Right lobe of liver (tissue), 6 donors: ENCODE measurements around the gene MRPS14. TPM values are rescaled to one million over a fixed set of nuclear protein-coding genes. Genes with fewer than 3 reads are reported as not detected.

Experiments used
- ATAC-seq, 4 donors: fragments of 200-7000 bp; cut with Tn5 transposase; one replicate each; pipeline ENCODE4 v1.9.1; 2020; ENCODE audit warnings: mild to moderate bottlenecking in 4 of 4, moderate library complexity in 4 of 4
- DNase-seq, 3 donors: peaks; one replicate each; pipeline ENCODE4 v3.0.0-alpha.2; 2020
- H3K27ac ChIP-seq, 3 donors: fragments of 200-600 bp; one replicate each; pipeline ENCODE4 v1.8.0; 2022
- H3K27me3 ChIP-seq, 2 donors: fragments of 200-600 bp; one replicate each; pipeline ENCODE4 v1.8.0; 2022
- H3K36me3 ChIP-seq, 4 donors: fragments of 200-600 bp; sonication (generic) in 1 of 4; one replicate each; pipeline versions ENCODE4 v1.5.1 to v1.8.0; 2017 to 2022; ENCODE audit warnings: control low read depth in 1 of 4
- H3K4me1 ChIP-seq, 4 donors: fragments of 200-600 bp; sonication (generic) in 1 of 4; one replicate each; pipeline versions ENCODE4 v1.5.1 to v1.8.0; 2017 to 2022; ENCODE audit warnings: control low read depth in 1 of 4
- H3K4me3 ChIP-seq, 3 donors: fragments of 200-600 bp; one replicate each; pipeline ENCODE4 v1.8.0; 2022
- H3K9me3 ChIP-seq, 4 donors: fragments of 200-600 bp; sonication (generic) in 1 of 4; one replicate each; pipeline versions ENCODE4 v1.5.1 to v1.8.0; 2017 to 2022; ENCODE audit warnings: control low read depth in 1 of 4
- POLR2A ChIP-seq: fragments of 450-650 bp; IDR thresholded peaks from one replicate; pipeline ENCODE4 v1.6.1; 2017; ENCODE audit warnings: antibody characterized with exemption, mild to moderate bottlenecking
- WGBS: methylation state at CpG from one replicate; pipeline ENCODE4 v1.1.6; 2018; ENCODE audit warnings: low coverage, low lambda C conversion rate; ENCODE audit not compliant: insufficient coverage; ENCODE audit errors: missing lambda C conversion rate; 5-methylcytosine and 5-hydroxymethylcytosine counted together
- intact Hi-C, 2 donors: fragments of 100-400 bp; cut with DNase I; formaldehyde crosslinking; loops; one replicate each; pipeline versions ENCODE4 v1.11.2 to v1.14.1; 2022
- total RNA-seq, 6 experiments: library from RNA; depleted of rRNA in 2 of 6; stranded (reverse); fragments of >200 nt in 2 of 6; fragmentation: NEBNext Ultra II Directional in 3 of 6; extraction: Animal tissue kit (Norgen Biotek cat#: 25700) in 3 of 6; gene quantifications; one replicate each; pipeline versions ENCODE4 v1.1.0 to v1.2.4, GENCODE V29; 2016 to 2023
- TF ChIP-seq, protein P1 (sequence below), 4 donors: fragments of 200-600 bp in 3 of 4; fragments of 450-650 bp in 1 of 4; IDR thresholded peaks; one replicate each; pipeline versions ENCODE4 v1.5.1 to v1.8.0; 2016 to 2022; ENCODE audit warnings: antibody characterized with exemption in 4 of 4, mild to moderate bottlenecking in 2 of 4
- donor health status: DM: no; HTN: yes; CAD: no.
- donor health status: DM: no; HTN: no; CAD: no.
- donor health status: DM: no; HTN: no; CAD: no.
- donor health status: DM: no; HTN: yes; CAD: no.
- donor health status: DM: no; HTN: yes; CAD: no.

Gene MRPS14
- total RNA-seq, 6 experiments from 2014 or later, result 9.4 to 22.8 (median 18.8) TPM

DNA sequence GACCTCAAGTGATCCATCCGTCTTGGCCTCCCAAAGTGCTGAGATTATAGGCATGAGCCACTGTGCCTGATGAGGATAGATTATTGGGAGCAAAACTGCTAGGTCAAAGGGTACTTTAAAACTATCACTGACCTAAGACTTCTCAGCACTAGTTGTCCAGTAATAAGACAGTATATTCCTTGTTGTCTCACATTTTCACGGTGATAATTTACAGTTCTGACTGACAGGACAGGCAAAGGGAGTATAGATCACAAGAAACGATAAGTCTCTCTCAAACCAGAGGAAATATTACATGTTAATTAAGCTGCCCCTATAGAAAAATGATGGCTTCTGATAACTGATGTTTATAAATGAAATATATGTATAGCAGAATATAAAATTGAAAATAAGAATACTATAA is 3.7 kb downstream of the MRPS14 start:
- TF ChIP-seq, protein P1, sequence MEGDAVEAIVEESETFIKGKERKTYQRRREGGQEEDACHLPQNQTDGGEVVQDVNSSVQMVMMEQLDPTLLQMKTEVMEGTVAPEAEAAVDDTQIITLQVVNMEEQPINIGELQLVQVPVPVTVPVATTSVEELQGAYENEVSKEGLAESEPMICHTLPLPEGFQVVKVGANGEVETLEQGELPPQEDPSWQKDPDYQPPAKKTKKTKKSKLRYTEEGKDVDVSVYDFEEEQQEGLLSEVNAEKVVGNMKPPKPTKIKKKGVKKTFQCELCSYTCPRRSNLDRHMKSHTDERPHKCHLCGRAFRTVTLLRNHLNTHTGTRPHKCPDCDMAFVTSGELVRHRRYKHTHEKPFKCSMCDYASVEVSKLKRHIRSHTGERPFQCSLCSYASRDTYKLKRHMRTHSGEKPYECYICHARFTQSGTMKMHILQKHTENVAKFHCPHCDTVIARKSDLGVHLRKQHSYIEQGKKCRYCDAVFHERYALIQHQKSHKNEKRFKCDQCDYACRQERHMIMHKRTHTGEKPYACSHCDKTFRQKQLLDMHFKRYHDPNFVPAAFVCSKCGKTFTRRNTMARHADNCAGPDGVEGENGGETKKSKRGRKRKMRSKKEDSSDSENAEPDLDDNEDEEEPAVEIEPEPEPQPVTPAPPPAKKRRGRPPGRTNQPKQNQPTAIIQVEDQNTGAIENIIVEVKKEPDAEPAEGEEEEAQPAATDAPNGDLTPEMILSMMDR (IDR thresholded peaks at IDR 0.05), result no peak
- TF ChIP-seq POLR2A, result no peak
- intact Hi-C loops, result no loop called here
- Histone ChIP-seq H3K36me3 (peaks cover 0 to 31% (median 16%) of the 10 kb centered on the region in 4 donors), H3K27me3 (no peaks in the 10 kb centered on the region), H3K4me3 (no peak overlapping the region), H3K27ac (no peak overlapping the region), H3K9me3 (no peaks in the 10 kb centered on the region), H3K4me1 (peaks cover 0 to 15% (median 4%) of the 10 kb centered on the region in 4 donors)
- ATAC-seq, result no peak
- DNase-seq, result no peak
- WGBS, result 93% methylated on average over 3 of the region's 3 CpGs

DNA sequence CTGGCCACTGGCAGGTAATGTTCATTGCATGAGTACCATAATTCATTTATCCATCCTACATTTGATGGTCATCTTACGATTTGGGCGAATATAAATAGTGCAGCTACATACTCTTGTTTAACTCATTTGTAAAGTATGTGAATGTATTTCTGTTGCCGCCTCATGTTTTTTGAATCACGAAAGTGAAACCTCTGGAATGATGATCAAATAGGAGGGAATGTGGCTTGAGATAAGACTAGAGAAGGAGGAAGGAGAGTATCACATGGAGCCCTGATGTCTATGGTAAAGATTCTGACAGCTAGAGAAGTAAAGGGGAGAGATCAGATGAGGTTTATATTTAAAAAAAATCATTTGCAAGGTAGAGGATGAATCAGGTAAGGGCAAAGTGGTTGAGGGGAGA is 8.0 kb downstream of the MRPS14 start:
- Histone ChIP-seq H3K4me1 (no peaks in the 10 kb centered on the region), H3K36me3 (peaks cover 0 to 74% (median 39%) of the 10 kb centered on the region in 4 donors), H3K27me3 (no peaks in the 10 kb centered on the region), H3K27ac (no peak overlapping the region), H3K4me3 (no peak overlapping the region), H3K9me3 (no peaks in the 10 kb centered on the region)
- no peak for DNase-seq
- no peak for ATAC-seq
- 73% methylated on average over 4 of the region's 4 CpGs for WGBS
- intact Hi-C loops, result no loop called here
- TF ChIP-seq, protein P1 (IDR thresholded peaks at IDR 0.05), result no peak
- TF ChIP-seq POLR2A, result no peak

- Histone ChIP-seq H3K27me3 (no peaks in the 10 kb centered on the region), H3K27ac (no peak overlapping the region), H3K9me3 (no peaks in the 10 kb centered on the region), H3K36me3 (peaks cover 0 to 90% (median 47%) of the 10 kb centered on the region in 4 donors), H3K4me3 (no peak overlapping the region), H3K4me1 (no peaks in the 10 kb centered on the region)
- TF ChIP-seq, protein P1 (IDR thresholded peaks at IDR 0.05), result no peak
- TF ChIP-seq POLR2A, result no peak
- intact Hi-C loops, result no loop called here
- 100% methylated on average over 1 of the region's 1 CpG for WGBS
- ATAC-seq (no peak), DNase-seq (no peak)
These were observed 9.8 kb downstream of the MRPS14 start for GRCh38 chr1:175013445-175013844.

GRCh38 chr1:175009532-175009931 is 13.7 kb downstream of the MRPS14 start:
- TF ChIP-seq POLR2A, result no peak
- TF ChIP-seq, protein P1 (IDR thresholded peaks at IDR 0.05), result no peak
- WGBS, result 60% methylated on average over 7 of the region's 10 CpGs
- intact Hi-C loops, result no loop called here
- ATAC-seq (peak in 3 of 4 donors; percentile 31 to 53 (median 49)), DNase-seq (no peak)
- Histone ChIP-seq H3K36me3 (peaks cover 0 to 85% (median 39%) of the 10 kb centered on the region in 4 donors), H3K27me3 (no peaks in the 10 kb centered on the region), H3K27ac (no peak overlapping the region), H3K4me1 (no peaks in the 10 kb centered on the region), H3K4me3 (no peak overlapping the region), H3K9me3 (no peaks in the 10 kb centered on the region)
